ENCODE data around the gene MYH15. TPM values are rescaled to one million over a fixed set of nuclear protein-coding genes. Genes with fewer than 3 reads are reported as not detected.
"Not testable (repeated sequence)": the region's sequence is repeated elsewhere in the genome, so short reads cannot be mapped to it uniquely, and the experiment has no call there.

Gene MYH15
- total RNA-seq, 1 donor: 0.36 TPM

- Histone ChIP-seq H3K4me2 (ENCODE audit: insufficient read depth, low read length) (no peak overlapping the region), H3K4me3 (ENCODE audit: insufficient read depth, low read length) (no peak overlapping the region), H4K20me1 (ENCODE audit: insufficient read depth, low read length) (no peaks in the 10 kb centered on the region), H2AFZ (ENCODE audit: low read length) (no peak overlapping the region), H3K4me1 (ENCODE audit: insufficient read depth, low read length) (no peaks in the 10 kb centered on the region), H3K36me3 (ENCODE audit: insufficient read depth, low read length) (no peaks in the 10 kb centered on the region), H3K27me3 (ENCODE audit: insufficient read depth, low read length) (no peaks in the 10 kb centered on the region), H3K9me3 (ENCODE audit: low read depth, low read length) (no peaks in the 10 kb centered on the region), H3K79me2 (ENCODE audit: insufficient read depth, low read length) (no peaks in the 10 kb centered on the region), H3K27ac (ENCODE audit: low read depth, low read length) (no peak overlapping the region)
- TF ChIP-seq CTCF (IDR thresholded peaks at IDR 0.05; ENCODE audit: extremely low read depth, low read depth, low read length): no peak
- DNase-seq (ENCODE audit: insufficient read length, low spot score, missing footprints): no peak
Measured at GRCh38 chr3:108380128-108380795, 130.1 kb downstream of the MYH15 start.

GRCh38 chr3:108378952-108379342 is 131.4 kb downstream of the MYH15 start:
- H3K4me1 ChIP-seq (ENCODE audit: insufficient read depth, low read length); H3K27me3 ChIP-seq (ENCODE audit: insufficient read depth, low read length); H3K4me3 ChIP-seq (ENCODE audit: insufficient read depth, low read length); H3K27ac ChIP-seq (ENCODE audit: low read depth, low read length); H3K4me2 ChIP-seq (ENCODE audit: insufficient read depth, low read length); H3K36me3 ChIP-seq (ENCODE audit: insufficient read depth, low read length); DNase-seq (ENCODE audit: insufficient read length, low spot score, missing footprints); H2AFZ ChIP-seq (ENCODE audit: low read length); H3K79me2 ChIP-seq (ENCODE audit: insufficient read depth, low read length); H3K9me3 ChIP-seq (ENCODE audit: low read depth, low read length); H4K20me1 ChIP-seq (ENCODE audit: insufficient read depth, low read length): not testable (repeated sequence)

GRCh38 chr3:108378153-108378951 is 132.0 kb downstream of the MYH15 start:
- Histone ChIP-seq H3K4me3 (ENCODE audit: insufficient read depth, low read length) (no peak overlapping the region), H3K4me2 (ENCODE audit: insufficient read depth, low read length) (no peak overlapping the region), H2AFZ (ENCODE audit: low read length) (no peak overlapping the region), H3K4me1 (ENCODE audit: insufficient read depth, low read length) (no peaks in the 10 kb centered on the region), H3K9me3 (ENCODE audit: low read depth, low read length) (no peaks in the 10 kb centered on the region), H4K20me1 (ENCODE audit: insufficient read depth, low read length) (no peaks in the 10 kb centered on the region), H3K27ac (ENCODE audit: low read depth, low read length) (no peak overlapping the region), H3K79me2 (ENCODE audit: insufficient read depth, low read length) (no peaks in the 10 kb centered on the region), H3K36me3 (ENCODE audit: insufficient read depth, low read length) (no peaks in the 10 kb centered on the region), H3K27me3 (ENCODE audit: insufficient read depth, low read length) (no peaks in the 10 kb centered on the region)
- TF ChIP-seq CTCF (IDR thresholded peaks at IDR 0.05; ENCODE audit: extremely low read depth, low read depth, low read length): no peak
- DNase-seq (ENCODE audit: insufficient read length, low spot score, missing footprints): no peak

GRCh38 chr3:108377384-108377783 is 133.0 kb downstream of the MYH15 start:
- Histone ChIP-seq H3K36me3 (ENCODE audit: insufficient read depth, low read length) (no peaks in the 10 kb centered on the region), H3K27me3 (ENCODE audit: insufficient read depth, low read length) (no peaks in the 10 kb centered on the region), H3K9me3 (ENCODE audit: low read depth, low read length) (no peaks in the 10 kb centered on the region), H3K4me1 (ENCODE audit: insufficient read depth, low read length) (no peaks in the 10 kb centered on the region), H3K4me3 (ENCODE audit: insufficient read depth, low read length) (no peak overlapping the region), H3K27ac (ENCODE audit: low read depth, low read length) (no peak overlapping the region), H2AFZ (ENCODE audit: low read length) (no peak overlapping the region), H4K20me1 (ENCODE audit: insufficient read depth, low read length) (no peaks in the 10 kb centered on the region), H3K79me2 (ENCODE audit: insufficient read depth, low read length) (no peaks in the 10 kb centered on the region), H3K4me2 (ENCODE audit: insufficient read depth, low read length) (no peak overlapping the region)
- no peak for TF ChIP-seq CTCF (IDR thresholded peaks at IDR 0.05; ENCODE audit: extremely low read depth, low read depth, low read length)
- DNase-seq (ENCODE audit: insufficient read length, low spot score, missing footprints): no peak

All from osteoblast (primary cell).